NCI-H1105 (cell line): ENCODE results near the gene PLXNA4.
A peak's percentile ranks its signal among the peaks of the same experiment; 100 is the strongest.

ENCODE experiments used
- DNase-seq: peaks from one replicate; lab custom pipeline; 2025; lab: John Stamatoyannopoulos, UW

PLXNA4 gene

DNA sequence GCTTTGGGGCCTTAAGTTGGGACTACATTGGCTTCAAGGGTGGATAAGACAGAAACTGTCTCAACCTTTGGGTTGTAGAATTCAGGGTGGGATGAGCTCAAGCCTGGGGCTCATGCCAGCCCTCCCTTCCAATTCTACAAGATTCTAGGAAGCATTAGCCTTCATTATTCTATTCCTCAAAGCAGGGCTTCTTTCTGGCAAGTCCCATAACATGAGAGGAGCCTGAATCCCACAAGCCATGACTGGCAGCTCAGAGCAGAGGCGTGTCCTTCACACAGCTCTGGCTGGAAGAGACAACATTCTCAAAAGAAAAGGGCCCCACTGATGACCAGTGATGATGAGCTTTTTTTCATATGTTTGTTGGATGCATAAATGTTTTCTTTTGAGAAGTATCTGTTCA, 187.6 kb downstream of the PLXNA4 start:
- DNase-seq = no peak

DNA sequence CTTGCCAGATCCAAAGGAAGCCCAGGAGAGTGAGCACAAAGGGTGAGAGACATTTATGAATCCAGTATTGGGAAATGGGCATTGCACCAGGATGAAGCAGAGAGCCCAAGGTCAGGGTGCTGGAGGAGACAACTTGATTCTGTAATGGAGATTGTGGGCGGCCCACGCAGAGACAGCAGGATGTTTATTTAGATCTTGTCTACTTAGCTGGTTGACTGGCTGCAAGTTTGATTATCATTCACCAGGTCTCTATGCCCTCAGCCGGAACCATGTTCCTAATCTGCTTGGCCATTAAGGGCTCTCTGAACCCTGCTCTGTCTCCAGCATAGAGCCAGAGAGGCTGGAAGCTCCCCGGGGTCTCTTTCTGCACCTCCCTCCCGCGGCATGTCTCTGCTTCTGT, 188.7 kb downstream of the PLXNA4 start:
- no peak for DNase-seq

DNA sequence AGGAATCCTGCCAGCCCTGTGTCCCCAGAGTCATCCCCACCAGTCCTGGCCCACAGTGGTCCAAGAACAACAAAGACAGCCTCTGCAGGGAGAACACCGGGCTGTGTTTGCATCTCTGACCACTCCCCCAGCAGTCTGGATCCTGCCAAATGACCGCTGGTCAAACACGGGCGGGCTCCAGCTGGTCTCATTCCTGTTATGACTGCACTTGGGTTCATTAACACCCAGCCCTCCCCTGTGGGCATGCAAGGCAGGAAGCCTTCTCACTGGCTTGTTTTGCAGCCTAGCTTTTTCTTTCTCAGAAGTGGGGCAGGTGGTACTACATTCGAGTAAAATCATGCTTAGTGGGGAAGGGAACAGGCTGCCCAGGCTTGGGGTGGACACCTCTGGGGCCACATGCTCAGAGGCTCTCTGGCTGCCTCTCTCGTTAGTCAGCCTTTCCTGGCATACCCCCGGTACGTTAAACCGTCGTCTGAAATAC, 190.0 kb downstream of the PLXNA4 start:
- DNase-seq = no peak

DNA sequence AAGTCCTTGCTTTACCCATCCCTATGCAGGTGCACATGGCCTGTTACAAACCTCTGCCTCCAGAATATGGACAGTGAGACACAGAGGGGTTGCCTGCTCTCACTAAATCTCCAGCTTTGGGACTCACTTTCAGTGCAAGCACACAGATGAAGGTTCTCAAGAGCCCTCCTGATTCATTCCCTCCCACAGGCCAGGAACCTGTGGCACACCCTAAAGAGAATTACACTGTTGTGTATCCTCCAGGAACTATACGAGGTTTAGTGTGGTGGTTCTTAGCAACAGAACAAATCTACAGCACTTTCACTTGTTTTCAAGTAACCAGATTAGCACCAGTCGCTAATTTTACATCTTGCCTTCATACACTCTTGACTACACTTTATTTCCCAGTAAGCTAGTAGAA, 192.3 kb downstream of the PLXNA4 start:
- no peak for DNase-seq

DNA sequence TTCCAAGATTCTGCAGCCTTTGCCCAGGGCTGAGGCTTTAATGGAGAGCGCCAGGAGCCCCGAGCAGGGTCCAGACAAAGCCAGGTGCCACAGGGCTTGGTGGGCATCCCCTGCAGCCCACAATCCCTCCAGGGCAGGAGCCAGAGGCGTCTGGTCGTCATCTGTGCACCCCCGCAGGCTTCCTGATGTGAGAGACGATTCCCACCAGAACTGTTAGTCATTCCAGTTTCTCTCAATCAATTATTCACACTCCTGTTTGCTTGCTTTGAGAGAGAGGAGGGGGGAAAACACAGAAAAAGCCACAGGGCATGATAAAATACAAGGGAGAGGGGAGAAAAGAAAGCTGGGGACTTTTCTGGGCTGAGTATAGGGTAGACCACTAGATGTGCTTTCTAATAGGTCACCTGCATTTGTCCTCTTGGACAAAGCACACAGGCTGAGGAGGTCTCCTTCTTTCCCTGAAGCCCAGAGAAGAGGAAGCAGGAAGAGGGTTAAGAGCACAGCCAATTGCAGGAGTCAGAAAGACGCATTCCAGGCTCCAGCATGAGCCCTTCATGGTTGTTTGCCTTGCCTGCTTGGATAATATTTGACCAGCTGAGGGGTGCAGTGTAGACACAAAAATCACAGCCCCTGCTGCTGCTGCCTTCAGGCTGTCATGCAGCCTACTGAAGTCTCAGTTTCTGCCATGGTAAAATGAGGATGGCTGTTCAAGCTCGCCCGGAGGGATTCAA, 194.4 kb downstream of the PLXNA4 start:
- no peak for DNase-seq

DNA sequence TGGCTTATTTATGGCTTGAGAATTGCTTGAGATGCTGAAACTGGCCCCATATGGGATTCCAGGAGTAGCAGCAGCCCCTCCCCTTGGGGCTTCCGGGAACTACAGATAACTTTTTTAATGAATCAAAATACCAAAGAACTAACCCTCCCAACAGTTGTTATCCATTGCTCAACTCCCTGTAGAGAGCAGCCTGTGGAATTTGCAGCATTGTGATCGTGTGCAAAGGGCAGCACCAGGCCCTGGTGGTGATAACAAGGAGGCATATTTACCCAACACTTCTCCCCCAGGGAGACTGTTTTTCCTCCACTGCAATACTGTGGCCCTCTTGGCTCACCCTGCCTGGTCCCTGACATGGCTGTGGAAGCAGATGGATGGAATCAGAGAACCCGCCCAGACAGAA, 196.2 kb downstream of the PLXNA4 start:
- DNase-seq = no peak

DNA sequence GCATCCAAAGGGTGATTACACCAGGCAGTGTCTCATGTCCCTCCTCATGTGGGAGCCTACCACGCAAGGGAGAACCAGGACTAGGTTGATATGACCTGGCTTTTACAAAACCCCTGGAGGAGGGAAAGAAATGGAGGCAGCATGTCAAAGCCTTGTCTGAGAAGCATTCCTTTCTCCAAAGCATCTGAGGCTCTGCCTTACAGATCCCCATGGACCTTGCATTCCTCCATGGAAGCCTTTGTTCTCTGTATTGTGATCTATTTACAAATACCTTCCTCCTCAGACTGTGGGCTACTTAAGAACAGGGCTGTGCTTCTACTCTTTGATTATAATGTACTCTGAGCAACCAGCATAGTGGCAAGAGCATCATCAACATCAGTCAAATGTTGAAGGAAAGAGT, 197.0 kb downstream of the PLXNA4 start:
- DNase-seq = no peak

DNA sequence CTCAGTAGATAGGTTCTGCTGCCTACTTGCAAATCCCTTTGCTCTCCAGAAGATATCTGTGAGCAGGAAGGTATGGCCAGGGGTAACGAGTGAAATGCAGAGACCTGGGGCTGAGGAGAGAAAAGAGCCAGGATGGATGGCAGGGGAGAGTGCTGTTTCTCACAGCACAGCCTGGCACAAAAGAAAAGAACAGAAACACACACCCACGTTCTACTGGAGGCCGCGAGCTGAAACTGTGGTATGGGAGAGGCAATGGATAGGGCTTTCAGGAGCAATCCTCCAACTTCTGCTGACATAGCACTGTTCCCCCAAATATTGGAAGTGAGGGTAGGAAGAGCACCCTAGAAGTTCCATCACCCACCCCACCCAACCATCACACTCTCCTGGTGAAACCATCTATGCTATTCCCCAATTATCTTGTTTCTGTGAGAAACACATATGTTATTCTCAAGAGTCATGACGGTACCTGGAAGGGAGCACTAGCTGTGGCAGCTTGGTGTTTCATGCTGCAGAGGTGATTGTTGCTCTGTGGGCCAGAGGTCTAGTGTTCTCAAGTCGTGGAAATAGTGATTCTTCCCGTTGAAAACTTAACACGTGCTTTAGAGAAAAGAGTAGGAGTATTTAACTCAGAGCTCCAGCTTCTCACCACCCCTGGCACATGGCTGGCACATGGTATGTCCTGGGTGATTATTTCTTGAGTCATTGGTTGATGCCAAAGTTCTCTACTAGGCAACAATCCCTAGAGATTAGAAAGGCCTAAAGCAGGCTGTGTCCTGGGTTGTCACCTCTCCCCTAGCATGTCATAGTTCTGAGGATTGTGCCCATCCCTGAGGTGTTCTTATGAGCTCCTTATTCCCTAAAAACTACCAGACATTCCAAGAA, 198.3 kb downstream of the PLXNA4 start:
- DNase-seq = no peak

DNA sequence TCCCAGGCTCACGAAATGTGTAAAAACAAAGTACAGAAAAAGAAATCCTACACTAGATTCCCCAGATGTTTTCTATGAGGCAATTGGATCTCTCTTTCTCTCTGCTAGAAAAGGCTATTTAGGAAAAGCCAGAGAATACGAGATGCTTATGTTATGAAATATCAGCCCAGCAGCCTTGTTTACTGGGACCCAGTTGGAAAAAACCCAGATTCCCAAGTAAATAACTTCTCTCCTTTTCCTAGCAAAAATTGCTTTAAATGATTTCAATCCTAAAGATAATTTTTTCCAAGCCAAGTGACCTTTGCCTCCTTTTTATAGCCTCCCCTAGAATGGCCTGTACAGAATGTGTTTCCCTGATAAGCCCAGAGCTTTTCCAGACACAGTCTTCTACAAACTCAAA, 199.3 kb downstream of the PLXNA4 start:
- DNase-seq = no peak

DNA sequence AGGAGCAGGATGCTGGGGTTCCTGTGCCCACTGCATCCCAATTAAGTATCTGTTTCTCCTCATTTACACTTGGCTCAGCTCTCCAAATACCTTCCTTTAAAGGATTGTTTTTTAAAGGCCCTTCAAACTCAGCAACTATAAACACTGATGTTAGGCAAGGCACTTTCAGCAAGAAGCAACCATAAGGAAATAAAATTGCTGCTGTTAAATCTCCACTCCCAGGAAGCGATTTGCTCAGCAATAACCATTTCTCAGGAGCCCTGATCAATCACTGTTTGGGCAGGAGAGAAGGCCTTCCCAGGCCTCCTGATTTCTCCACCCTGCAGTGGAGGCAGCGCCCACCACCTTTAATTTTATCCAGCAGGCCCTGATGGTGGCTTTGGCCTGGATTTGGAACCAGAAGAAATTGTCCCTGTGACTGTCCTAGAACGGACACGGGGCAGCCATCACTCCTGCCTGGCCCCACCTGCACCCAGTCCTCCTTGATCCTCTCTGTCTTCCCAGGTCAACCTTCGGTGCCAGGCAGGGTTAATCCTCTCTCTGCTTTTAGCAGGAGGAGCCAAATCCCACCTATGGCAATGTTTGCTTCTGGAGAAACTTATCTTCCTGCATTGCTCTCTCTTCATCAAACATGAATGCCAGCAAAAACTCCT, 199.8 kb downstream of the PLXNA4 start:
- no peak for DNase-seq

DNA sequence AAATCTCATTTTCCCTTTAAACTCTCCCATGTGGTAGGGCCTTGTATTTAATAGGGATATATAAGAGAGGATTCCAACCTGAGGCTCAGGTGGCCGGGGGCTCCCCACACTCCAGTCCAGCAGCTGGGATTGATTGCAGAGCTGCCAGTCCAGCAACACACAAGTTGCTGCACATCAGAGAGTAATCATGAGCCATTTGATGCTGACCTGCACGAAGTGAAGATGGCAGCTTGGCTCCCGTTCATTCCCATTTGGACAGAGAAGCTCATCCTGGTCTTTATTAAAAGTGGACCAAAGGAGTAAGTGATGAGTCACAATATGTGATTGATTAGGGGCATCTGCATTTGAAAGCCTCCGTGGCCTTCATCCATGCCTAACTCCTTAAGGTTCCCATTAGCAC, 202.4 kb downstream of the PLXNA4 start:
- no peak for DNase-seq

DNA sequence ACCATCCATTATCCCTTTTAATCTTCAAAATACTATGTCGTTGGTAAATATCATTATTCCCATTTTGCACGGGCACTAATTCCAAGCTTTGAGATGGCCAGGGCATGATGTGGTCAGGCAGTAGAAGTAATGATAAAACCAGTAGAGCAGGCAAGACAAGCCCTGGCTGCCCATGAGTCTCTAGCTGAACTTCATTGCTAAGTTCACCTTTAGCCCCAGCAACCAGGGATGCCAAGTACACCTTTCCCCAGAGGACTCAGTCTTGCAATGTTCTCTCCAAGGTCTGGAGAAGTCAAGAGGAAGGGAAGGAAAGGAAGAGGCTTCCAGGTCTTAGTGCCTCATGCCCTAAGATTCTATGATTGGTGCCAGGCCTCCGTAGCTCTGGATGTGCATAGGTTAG, 203.2 kb downstream of the PLXNA4 start:
- DNase-seq = no peak

DNA sequence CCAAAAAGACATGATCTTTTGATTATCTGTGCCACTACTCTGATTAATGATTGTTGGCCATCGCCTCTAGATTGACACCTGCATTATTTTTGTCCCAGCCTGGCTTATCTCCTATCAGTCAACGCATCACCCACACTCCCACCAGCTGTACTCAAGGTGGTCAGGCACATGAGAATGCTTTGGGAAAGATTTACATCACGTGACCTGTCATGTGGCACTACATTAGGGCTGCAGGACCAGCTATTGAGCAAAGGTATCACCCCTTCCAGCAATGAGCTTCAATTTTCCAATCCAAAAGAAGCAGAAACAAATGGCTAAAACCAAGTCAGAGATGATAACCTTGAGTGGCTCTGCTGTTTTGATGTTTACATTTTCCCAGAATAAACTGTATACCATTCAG, 204.3 kb downstream of the PLXNA4 start:
- DNase-seq = no peak

DNA sequence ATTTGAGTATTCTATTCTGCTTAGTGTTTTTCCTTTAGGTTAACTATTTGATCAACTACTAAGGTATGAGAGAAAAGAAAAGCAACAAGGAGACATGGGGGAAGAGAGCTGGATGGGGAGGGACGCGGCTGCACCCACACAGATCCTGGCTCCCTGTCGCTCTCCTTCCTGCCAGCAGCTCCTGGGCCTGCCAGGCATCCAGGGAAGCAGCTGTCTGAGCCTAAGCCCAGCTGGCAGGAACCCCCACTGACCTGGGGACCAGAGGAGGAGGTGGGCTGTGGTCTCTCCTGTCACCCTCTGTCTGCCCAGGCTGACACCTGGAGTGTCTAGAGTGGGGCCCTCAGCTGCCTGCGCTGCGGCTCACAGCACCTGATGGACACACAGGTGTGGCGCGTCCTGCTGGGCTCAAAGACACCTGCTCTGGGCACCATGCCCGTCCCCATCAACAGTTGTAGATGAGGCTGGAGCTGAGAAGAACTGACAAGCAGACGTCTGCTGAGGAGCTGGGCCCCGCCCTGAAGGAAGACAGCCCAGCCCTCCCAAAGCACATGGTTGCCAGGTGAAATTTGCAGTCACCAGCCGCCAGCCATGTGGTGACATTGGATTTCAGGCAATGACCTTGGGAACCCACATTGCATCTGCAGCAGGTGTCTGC, 207.9 kb downstream of the PLXNA4 start:
- DNase-seq = peak; percentile 94

DNA sequence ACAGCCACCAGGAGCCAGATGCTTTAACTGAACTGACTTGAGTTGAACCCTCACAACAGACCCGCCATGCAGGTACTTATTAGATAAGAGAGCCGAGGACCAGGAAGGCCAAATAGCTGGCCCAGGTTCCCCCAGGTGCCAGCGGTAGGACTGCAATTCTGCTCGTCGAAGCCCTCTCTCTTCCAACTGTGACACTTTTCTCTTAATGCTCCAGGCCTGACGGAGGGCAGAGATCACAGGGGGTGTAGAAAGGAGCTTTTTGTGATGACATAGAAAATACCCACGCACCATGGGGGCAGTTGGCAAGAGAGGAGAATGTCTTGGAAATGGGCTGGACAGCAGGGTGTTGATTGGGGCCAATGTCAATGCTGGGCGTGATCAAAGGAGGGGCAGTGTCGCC, 208.5 kb downstream of the PLXNA4 start:
- no peak for DNase-seq

DNA sequence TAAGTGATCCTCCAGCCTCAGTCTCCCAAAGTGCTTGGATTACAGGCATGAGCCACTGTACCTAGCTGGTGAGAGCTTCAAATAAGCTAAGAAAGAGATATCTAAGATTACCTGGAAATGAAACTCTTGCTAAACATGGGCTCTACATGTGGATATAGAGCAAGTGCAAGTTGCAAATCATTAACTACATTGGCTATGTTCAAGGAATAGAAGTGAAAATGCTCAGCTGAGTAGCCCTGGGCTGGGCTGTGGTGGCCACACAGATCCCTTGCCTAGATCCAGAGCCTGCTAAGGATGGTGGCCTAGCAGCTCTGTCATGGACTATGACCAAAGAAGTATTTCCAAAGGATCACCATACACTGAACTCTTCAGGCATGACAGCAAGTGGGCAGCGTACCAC, 209.3 kb downstream of the PLXNA4 start:
- DNase-seq = no peak

DNA sequence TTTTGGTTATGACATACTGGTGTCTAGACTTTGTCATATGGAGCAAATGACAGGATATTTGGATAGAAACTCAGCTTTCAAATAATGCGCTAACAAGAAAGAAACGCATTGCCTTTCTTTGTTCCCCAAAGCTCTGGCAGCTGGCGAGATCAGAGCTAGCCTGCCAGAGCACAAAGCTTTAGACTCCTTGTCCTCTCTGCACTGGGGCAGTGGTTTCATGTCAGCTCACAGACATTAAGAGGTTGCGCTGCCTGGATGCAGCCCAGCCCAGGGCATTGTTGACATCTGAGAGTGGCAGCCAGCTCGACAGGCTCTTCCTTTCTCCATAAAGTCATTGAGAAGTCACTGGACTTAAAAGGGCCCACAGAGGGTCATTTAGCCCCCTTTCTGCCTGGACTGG, 212.0 kb downstream of the PLXNA4 start:
- DNase-seq = no peak

DNA sequence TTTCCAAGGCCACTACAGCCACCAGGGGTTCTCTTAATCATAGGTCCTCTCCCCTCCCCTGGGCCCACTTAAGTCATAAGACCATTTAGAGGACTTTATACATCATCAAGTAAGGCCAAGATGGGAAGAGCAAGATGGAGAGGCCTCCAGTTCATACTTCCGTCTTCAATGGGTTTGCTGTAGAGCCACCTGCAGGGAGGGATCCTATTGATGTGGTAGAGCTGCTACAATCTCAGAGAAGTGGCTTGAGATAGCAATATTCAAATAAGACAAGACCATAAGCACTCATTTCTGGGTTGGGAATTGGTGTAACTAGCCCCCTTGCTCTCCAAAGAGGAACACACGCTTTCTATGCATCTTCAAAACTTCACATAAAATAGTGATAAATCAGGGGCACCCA, 214.2 kb downstream of the PLXNA4 start:
- no peak for DNase-seq

DNA sequence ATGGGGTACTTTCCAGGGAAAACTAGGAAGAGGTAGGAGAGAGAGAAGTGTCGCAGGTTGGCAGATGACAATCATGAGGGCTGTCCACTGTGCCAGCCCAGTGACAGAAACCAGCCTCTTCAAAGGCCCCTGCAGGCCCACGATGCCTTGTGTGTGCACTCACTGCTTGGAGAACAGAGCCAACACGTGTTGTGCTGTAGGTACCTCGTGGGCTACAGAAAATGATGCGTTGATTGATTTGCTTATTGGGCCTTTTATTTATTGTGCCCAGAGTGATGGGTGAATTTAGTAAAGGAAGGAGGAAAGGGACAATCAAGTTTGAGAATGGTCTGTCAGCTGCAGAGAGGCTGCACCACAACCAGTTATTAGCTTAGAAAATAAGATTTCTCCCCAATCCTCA, 215.1 kb downstream of the PLXNA4 start:
- DNase-seq = no peak

DNA sequence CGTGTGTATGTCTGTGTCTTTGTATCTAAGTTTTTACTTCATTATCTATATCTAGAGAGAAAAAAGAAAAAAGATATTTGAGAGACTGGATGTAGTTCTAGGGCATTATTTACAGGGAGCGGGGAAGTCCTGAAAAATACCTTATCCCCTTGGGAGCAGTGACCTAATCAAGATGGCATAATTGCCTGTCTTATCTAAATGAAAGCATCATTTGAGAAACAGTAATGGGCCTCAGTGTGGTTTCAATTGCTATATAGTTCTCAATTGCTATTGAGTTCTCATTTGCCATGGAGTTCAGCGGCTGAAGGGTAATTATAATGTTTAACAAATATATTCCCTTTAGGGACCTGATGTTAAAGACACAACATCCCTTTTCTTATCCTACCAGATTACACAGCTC, 216.5 kb downstream of the PLXNA4 start:
- DNase-seq = no peak

DNA sequence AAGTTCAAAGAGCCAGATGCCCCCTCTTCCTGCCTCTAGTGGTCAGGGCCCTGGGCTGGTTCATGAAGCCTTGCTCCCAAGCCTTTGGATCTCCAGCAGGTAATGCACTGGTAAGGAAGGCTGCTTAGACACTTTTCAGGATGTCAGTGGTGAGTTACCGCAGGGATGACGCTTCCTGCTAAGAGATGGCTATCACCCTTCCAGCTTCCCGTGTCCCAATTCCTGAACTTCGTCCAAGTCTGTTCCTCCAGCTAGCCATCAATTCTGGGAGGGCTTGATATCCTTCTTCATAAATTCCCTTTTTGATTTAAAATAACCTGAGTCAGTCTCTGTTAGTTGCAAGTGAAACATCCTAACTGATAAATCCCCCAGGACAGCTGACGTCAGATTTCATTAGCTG, 221.2 kb downstream of the PLXNA4 start:
- DNase-seq = no peak

DNA sequence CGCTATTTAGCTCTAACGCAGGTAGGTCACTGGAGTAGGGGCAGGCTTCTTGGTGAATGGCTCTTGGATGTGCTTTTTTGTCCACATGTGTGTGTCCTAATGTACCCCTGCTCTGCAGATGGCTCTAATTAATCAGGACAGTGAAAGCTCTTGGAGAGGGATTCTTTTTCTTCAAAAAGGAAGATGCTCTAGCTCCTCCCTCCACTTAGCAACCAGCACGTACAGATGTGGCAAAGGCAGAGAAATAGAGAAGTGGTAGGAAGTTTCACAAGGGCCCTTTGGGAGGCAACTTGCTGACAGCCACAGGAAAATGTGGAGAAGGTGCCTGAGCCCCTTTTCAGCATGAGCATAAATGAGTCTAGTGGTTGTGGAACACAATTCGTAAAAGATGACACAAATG, 221.7 kb downstream of the PLXNA4 start:
- DNase-seq = no peak
